Measurements from ENCODE around the gene TP53I13. TPM values are rescaled to one million over a fixed set of nuclear protein-coding genes. Genes with fewer than 3 reads are reported as not detected.

Gene TP53I13
- total and polyA plus RNA-seq, 2 of the 4 experiments (the other 2 are of a cell fraction) = 22.0 to 48.3 TPM

DNA sequence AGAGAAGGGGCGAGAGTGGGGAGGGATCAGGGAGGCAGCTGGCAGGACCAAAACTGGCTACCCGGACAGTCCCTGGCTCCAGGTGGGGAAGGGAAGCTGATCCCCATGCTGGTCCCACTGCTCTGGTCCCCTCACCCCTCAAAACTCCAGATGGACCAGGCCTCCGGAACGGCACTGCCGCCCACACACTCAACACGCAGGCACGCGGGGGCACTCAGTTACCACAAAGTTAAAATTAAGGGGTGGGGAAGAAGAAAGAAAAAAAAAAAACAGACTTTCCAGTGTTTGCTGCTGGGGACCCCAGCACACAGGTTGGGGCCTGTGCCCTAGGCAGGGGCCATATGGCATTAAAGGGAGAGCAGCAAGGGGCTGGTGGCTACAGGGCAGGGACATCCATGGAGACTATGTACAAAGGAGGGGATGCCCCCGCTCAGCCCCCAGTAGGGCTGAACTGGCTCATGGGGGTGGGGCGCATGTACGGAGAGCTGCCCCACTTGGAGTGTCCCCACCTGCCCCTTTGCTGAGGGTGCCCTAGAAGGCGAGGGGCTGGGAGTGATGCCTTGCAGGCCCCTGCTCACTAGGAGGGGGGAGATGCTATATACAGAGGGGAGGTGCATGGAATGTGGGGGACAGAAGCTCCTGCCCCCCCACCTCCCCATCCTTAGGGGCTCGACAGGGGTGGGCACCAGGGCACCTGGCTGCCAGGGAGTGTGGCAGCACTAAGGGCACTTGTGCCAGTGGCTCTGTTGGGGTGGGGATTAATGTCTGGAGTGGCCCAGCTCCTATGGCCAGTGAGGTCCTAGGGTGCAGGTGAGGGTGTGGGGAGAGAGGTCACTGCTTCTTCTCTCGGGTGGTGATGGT lies 5.6 kb downstream of the TP53I13 start:
- Histone ChIP-seq H3K4me3 (ENCODE audit: insufficient read depth, low read depth, low read length) (no peak overlapping the region), H3K36me3 (ENCODE audit: control insufficient read depth, insufficient read depth, low read length) (peaks cover 61% of the 10 kb centered on the region), H3K4ac (ENCODE audit: low read depth, low read length) (no peak overlapping the region), H2AK5ac (ENCODE audit: low read depth, low read length) (no peak overlapping the region), H2BK20ac (ENCODE audit: low read depth, low read length) (no peak overlapping the region), H2BK15ac (ENCODE audit: low read depth, low read length) (no peak overlapping the region), H3K18ac (ENCODE audit: low read depth, low read length) (no peak overlapping the region), H4K5ac (ENCODE audit: low read depth, low read length) (no peak overlapping the region), H3K27ac (ENCODE audit: insufficient read depth, low read length) (no peak overlapping the region), H3K23ac (ENCODE audit: low read depth, low read length) (no peak overlapping the region), H4K8ac (ENCODE audit: low read depth in 2 of 2, low read length in 2 of 2) (no peak overlapping the region), H2BK120ac (ENCODE audit: low read depth, low read length) (no peak overlapping the region), H3K9me1 (ENCODE audit: insufficient read depth, low read length) (no peaks in the 10 kb centered on the region; the same call in 1 of the 2 replicates), H4K91ac (ENCODE audit: insufficient read depth, low read depth, low read length) (no peak overlapping the region), H3K79me1 (ENCODE audit: low read depth in 1 of 2, low read length in 2 of 2) (peaks cover 3 to 36% of the 10 kb centered on the region in 2 experiments), H3K4me1 (ENCODE audit: control insufficient read depth, insufficient read depth, low read length) (peaks cover 11% of the 10 kb centered on the region), H3K9ac (ENCODE audit: low read depth, low read length) (no peak overlapping the region), H2AK9ac (replicated peaks; ENCODE audit: low read depth, low read length, poor library complexity) (no peak overlapping the region), H3K27me3 (ENCODE audit: control insufficient read depth, insufficient read depth, low read length) (no peaks in the 10 kb centered on the region), H3K9me3 (ENCODE audit: control insufficient read depth, insufficient read depth, low read length) (no peaks in the 10 kb centered on the region), H2BK5ac (ENCODE audit: low read depth, low read length, poor library complexity, severe bottlenecking) (no peak overlapping the region), H4K20me1 (ENCODE audit: insufficient read depth, low read length) (no peaks in the 10 kb centered on the region), H3K56ac (ENCODE audit: extremely low read depth, insufficient read depth, low read length) (no peak overlapping the region), H2AFZ (replicated peaks; ENCODE audit: low read length, poor library complexity) (no peak overlapping the region), H3K4me2 (ENCODE audit: low read depth, low read length) (no peak overlapping the region), H3K14ac (replicated peaks; ENCODE audit: low read depth, low read length) (no peak overlapping the region)
- dilution Hi-C loops (cut with HindIII; ENCODE audit: low sequenced_read_pairs, unreplicated experiment) (no loop called here), intact Hi-C loops (cut with micrococcal nuclease) (no loop called here), in situ Hi-C loops (cut with MboI; ENCODE audit: low sequenced_read_pairs) (no loop called here)
- BruUV-seq (replicated peaks) = no TSS peak
- 90% methylated on average over 1 of the region's 14 CpGs; no CpG with 5 or more reads in 1 of the 2 experiments for whole genome bisulfite sequencing, 2 experiments (ENCODE audit: extremely low coverage in 2 of 2, insufficient read length in 1 of 2)
- CTCF ChIA-PET = interaction anchor here (1.2 to 2.4 kb wide), 3 partner anchors 17 to 204 kb away, joined by 3 to 13 read pairs (median 7); no protein-coding TSS in a partner anchor
- POLR2A ChIA-PET (ENCODE audit: unreplicated experiment) = interaction anchor here (0.6 kb wide), 1 partner anchor 12 kb away, joined by 3 read pairs; no protein-coding TSS in a partner anchor
- DNase-seq (no peak), ATAC-seq (ENCODE audit: low read depth) (no peak)
- no peak for TF ChIP-seq FOS (IDR thresholded peaks at IDR 0.05; ENCODE audit: low read depth, low read length)
- TF ChIP-seq, protein P1, sequence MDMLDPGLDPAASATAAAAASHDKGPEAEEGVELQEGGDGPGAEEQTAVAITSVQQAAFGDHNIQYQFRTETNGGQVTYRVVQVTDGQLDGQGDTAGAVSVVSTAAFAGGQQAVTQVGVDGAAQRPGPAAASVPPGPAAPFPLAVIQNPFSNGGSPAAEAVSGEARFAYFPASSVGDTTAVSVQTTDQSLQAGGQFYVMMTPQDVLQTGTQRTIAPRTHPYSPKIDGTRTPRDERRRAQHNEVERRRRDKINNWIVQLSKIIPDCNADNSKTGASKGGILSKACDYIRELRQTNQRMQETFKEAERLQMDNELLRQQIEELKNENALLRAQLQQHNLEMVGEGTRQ (IDR thresholded peaks at IDR 0.05; ENCODE audit: low read depth, low read length) = no peak
- no peak for TF ChIP-seq POLR2A (IDR thresholded peaks at IDR 0.05; ENCODE audit: low read depth, low read length)
- no peak for TF ChIP-seq RCOR1 (IDR thresholded peaks at IDR 0.05; ENCODE audit: insufficient replicate concordance, low read length)
- no peak for TF ChIP-seq NFE2L2 (IDR thresholded peaks at IDR 0.05; ENCODE audit: low read depth, low read length)
- TF ChIP-seq MXI1 (IDR thresholded peaks at IDR 0.05; ENCODE audit: borderline replicate concordance, low read depth, low read length) = no peak
- no peak for TF ChIP-seq BHLHE40 (IDR thresholded peaks at IDR 0.05; ENCODE audit: low read depth, low read length)
- no peak for TF ChIP-seq MAZ (IDR thresholded peaks at IDR 0.05; ENCODE audit: borderline replicate concordance, low read depth, low read length)
- no peak for TF ChIP-seq CHD1 (IDR thresholded peaks at IDR 0.05; ENCODE audit: low read depth, low read length)
- TF ChIP-seq MAFK (IDR thresholded peaks at IDR 0.05; ENCODE audit: low read depth, low read length) = no peak
- TF ChIP-seq, protein P2, sequence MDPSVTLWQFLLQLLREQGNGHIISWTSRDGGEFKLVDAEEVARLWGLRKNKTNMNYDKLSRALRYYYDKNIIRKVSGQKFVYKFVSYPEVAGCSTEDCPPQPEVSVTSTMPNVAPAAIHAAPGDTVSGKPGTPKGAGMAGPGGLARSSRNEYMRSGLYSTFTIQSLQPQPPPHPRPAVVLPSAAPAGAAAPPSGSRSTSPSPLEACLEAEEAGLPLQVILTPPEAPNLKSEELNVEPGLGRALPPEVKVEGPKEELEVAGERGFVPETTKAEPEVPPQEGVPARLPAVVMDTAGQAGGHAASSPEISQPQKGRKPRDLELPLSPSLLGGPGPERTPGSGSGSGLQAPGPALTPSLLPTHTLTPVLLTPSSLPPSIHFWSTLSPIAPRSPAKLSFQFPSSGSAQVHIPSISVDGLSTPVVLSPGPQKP (IDR thresholded peaks at IDR 0.05; ENCODE audit: borderline replicate concordance, low read depth, low read length) = no peak
- no peak for TF ChIP-seq RFX5 (IDR thresholded peaks at IDR 0.05; ENCODE audit: low read depth, low read length)
- TF ChIP-seq SMC3 (IDR thresholded peaks at IDR 0.05; ENCODE audit: low read depth, low read length) = no peak
- no peak for TF ChIP-seq CEBPB (IDR thresholded peaks at IDR 0.05; ENCODE audit: low read depth, low read length)
- no peak for TF ChIP-seq RAD21 (IDR thresholded peaks at IDR 0.05; ENCODE audit: low read length)

Measured in IMR-90 (cell line).